ENCODE results near the gene ABCG4. TPM values are rescaled to one million over a fixed set of nuclear protein-coding genes. Genes with fewer than 3 reads are reported as not detected.
"Not testable (repeated sequence)": the region's sequence is repeated elsewhere in the genome, so short reads cannot be mapped to it uniquely, and the experiment has no call there.

The ABCG4 gene
- total and polyA plus RNA-seq, 12 donors = 0.17 to 1.6 (median 1.2) TPM

DNA sequence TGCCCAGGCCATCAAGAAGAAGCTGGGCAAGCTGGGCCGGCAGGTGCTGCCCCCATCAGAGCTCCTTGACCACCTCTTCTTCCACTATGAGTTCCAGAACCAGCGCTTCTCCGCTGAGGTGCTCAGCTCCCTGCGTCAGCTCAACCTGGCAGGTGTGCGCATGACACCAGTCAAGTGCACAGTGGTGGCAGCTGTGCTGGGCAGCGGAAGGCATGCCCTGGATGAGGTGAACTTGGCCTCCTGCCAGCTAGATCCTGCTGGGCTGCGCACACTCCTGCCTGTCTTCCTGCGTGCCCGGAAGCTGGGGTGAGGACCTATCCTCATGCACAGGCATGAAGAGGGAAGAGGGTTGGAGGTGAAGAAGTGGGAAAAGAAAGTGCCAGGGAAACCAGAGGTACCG, 31.1 kb downstream of the ABCG4 start:
- Histone ChIP-seq H3K9me3 (no peaks in the 10 kb centered on the region), H3K27me3 (no peaks in the 10 kb centered on the region), H3K36me3 (peaks cover 0 to 81% (median 22%) of the 10 kb centered on the region in 9 donors), H3K4me1 (peaks cover 0 to 19% (median 0%) of the 10 kb centered on the region in 9 donors), H3K27ac (no peak overlapping the region), H3K4me3 (no peak overlapping the region)
- 89 to 93% methylated on average over 10 of the region's 10 CpGs for WGBS, 2 donors
- no peak for ATAC-seq
- TF ChIP-seq, protein P1, sequence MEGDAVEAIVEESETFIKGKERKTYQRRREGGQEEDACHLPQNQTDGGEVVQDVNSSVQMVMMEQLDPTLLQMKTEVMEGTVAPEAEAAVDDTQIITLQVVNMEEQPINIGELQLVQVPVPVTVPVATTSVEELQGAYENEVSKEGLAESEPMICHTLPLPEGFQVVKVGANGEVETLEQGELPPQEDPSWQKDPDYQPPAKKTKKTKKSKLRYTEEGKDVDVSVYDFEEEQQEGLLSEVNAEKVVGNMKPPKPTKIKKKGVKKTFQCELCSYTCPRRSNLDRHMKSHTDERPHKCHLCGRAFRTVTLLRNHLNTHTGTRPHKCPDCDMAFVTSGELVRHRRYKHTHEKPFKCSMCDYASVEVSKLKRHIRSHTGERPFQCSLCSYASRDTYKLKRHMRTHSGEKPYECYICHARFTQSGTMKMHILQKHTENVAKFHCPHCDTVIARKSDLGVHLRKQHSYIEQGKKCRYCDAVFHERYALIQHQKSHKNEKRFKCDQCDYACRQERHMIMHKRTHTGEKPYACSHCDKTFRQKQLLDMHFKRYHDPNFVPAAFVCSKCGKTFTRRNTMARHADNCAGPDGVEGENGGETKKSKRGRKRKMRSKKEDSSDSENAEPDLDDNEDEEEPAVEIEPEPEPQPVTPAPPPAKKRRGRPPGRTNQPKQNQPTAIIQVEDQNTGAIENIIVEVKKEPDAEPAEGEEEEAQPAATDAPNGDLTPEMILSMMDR (IDR thresholded peaks at IDR 0.05) = no peak
- no peak for DNase-seq
- intact Hi-C loops (cut with DNase I) = no loop called here

DNA sequence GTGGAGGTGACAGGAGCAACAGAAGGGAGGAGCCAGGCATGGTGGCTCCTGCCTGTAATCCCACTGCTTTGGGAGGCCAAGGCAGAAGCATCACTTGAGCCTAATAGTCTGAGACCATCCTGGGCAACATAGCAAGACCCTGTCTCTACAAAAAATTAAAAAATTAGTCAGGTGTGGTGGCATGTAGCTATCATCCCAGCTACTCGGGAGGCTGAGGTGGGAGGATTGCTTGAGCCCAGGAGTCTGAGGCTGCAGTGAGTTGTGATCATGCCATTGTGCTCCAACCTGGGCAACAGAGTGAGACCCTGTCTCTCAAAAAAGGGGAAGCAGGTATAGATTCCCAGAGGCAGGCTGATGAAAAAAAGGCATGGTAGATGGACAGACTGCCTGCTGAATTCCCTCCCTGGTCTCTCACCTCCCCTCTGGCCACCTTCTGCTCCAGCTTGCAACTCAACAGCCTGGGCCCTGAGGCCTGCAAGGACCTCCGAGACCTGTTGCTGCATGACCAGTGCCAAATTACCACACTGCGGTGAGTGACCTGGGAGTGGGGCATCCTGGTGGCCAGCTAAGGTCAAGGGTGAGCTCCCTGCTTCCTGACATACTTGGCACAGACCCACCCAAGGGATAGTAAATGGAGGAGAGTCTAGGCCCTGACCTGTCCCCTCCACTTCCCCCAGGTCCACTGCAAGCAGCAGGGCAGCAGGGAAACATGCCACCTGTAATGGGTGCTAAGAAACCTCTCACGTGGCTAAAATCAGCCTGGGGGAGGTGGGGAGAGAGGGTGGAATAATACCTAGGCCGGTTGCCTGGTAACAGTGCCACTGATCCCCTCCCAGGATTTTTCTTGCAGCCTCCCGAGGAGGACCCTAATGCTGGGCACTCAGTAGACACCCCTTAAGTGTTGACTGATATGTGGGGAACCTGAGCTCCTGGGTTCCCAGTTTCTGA, 32.2 kb downstream of the ABCG4 start:
- DNase-seq = no peak
- no peak overlapping the region for H3K4me3 ChIP-seq
- H3K4me1 ChIP-seq = peaks cover 0 to 19% (median 0%) of the 10 kb centered on the region in 9 donors
- H3K9me3 ChIP-seq = no peaks in the 10 kb centered on the region
- TF ChIP-seq, protein P1 (IDR thresholded peaks at IDR 0.05) = no peak
- H3K36me3 ChIP-seq = peaks cover 0 to 71% (median 17%) of the 10 kb centered on the region in 9 donors
- no peaks in the 10 kb centered on the region for H3K27me3 ChIP-seq
- 80 to 81% methylated on average over 6 of the region's 6 CpGs for WGBS, 2 donors
- ATAC-seq = no peak
- no peak overlapping the region for H3K27ac ChIP-seq
- intact Hi-C loops (cut with DNase I) = no loop called here

DNA sequence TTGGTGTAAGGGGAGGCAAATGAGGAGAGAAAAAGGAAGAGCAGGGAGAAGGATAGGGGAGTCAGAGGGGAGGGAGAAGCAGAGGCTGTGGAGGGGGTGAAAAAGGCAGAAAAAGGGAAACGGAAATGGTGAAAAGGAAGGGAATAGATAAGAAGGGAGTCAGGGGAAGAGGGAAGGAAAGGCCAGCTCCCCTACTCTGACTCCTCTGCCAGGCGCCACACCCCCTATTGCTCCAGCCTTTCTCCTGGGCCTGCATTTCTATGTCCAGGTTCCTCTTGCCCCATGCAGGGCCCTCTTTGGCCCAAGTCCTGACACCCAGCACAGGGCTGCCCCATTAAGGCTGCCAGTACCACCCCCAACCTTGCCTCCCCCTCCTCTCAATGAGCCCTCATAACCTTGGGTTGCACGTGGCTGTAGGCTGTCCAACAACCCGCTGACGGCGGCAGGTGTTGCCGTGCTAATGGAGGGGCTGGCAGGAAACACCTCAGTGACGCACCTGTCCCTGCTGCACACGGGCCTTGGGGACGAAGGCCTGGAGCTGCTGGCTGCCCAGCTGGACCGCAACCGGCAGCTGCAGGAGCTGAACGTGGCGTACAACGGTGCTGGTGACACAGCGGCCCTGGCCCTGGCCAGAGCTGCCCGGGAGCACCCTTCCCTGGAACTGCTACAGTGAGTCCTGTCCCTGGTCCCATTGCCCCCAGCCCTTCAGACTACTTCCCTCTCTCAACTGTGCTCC, 33.0 kb downstream of the ABCG4 start:
- intact Hi-C loops (cut with DNase I) = no loop called here
- H3K4me1 ChIP-seq = peaks cover 0 to 19% (median 0%) of the 10 kb centered on the region in 9 donors
- H3K4me3 ChIP-seq = no peak overlapping the region
- TF ChIP-seq, protein P1 (IDR thresholded peaks at IDR 0.05) = no peak
- 84 to 85% methylated on average over 17 of the region's 17 CpGs for WGBS, 2 donors
- ATAC-seq (peak in 1 of 8 donors; percentile 27), DNase-seq (no peak)
- H3K36me3 ChIP-seq = peaks cover 0 to 62% (median 17%) of the 10 kb centered on the region in 9 donors
- H3K27ac ChIP-seq = no peak overlapping the region
- no peaks in the 10 kb centered on the region for H3K9me3 ChIP-seq
- H3K27me3 ChIP-seq = peaks cover 0 to 4% (median 0%) of the 10 kb centered on the region in 7 donors

DNA sequence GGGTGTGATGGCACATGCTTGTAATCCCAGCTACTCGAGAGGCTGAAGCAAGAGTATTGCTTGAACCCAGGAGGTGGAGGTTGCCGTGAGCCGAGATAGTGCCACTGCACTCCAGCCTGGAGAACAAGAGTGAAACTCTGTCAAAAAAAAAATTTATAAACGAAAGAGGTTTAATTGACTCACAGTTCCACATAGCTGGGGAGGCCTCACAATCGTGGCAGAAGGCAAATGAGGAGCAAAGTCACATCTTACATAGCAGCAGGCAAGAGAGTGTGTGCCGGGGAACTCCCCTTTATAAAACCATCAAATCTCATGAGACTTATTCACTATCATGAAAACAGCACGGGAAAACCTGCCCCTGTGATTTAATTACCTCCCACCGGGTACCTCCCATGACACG, 35.5 kb downstream of the ABCG4 start:
- 78 to 82% methylated on average over 9 of the region's 9 CpGs for WGBS, 2 donors
- H3K27ac ChIP-seq, ATAC-seq: not testable (repeated sequence)

More for the DNA sequence above, 35.5 kb downstream of the ABCG4 start:
- DNase-seq; H3K4me1 ChIP-seq; intact Hi-C loops (cut with DNase I); H3K4me3 ChIP-seq; H3K9me3 ChIP-seq: not testable (repeated sequence)
- Histone ChIP-seq H3K36me3 (peaks cover 0 to 46% (median 11%) of the 10 kb centered on the region in 9 donors), H3K27me3 (peaks cover 0 to 12% (median 4%) of the 10 kb centered on the region in 7 donors)

Data from heart right ventricle (tissue), 16 donors.